DMS153 treated with DMSO at 0.1 percent for 48 hours (cell line): Measurements from ENCODE around the gene HLA-DQB2.
"Not testable (repeated sequence)": the region's sequence is repeated elsewhere in the genome, so short reads cannot be mapped to it uniquely, and the experiment has no call there.

ENCODE experiments used
- DNase-seq: peaks from one replicate; lab custom pipeline; 2025; ENCODE audit not compliant: unreplicated experiment; lab: John Stamatoyannopoulos, UW

The HLA-DQB2 gene

DNA sequence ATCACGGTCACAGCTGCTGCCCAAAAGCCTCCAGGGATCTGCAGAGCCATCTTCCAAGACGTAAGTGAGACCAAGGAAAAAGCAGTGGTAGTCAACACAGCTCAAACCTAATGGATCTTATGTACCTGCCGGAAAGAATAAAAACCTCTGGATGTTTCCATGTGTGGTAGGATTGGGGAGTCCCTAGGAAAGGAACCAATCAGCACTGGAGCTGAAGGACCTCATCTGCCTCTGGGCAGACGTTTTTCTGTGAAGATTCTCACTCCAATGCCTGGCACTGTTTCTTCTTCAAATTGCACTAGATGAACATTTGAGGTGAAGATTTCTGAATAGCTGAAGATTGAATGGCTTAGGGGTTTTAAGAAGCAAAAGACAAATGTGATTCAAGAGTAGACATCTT lies at the start of gene HLA-DQB2:
HLA-DQB2 (minus strand) TSS at position 112 of the 400 bp plus-strand sequence; CDS start at position 50, 62 bp downstream.
- no peak for DNase-seq

DNA sequence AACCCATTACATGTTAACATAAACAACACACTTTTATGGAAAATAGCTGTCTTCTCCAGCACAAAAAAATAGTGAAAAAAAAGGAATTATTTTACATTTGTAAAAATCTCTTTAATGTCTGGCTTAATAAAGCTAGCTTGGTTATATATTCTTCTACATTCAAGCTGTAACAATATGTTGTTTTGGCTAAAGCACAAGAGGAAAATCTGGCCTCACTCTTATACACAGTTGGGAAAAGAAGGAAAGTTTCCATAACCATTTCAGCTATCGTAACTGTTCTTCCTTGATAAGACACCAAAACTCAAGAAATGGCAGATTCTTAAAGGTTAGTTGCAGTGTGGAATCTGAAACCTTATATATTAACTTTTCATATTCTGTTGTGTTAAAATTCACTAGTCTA lies 45.8 kb upstream of the HLA-DQB2 start:
- DNase-seq = no peak

DNA sequence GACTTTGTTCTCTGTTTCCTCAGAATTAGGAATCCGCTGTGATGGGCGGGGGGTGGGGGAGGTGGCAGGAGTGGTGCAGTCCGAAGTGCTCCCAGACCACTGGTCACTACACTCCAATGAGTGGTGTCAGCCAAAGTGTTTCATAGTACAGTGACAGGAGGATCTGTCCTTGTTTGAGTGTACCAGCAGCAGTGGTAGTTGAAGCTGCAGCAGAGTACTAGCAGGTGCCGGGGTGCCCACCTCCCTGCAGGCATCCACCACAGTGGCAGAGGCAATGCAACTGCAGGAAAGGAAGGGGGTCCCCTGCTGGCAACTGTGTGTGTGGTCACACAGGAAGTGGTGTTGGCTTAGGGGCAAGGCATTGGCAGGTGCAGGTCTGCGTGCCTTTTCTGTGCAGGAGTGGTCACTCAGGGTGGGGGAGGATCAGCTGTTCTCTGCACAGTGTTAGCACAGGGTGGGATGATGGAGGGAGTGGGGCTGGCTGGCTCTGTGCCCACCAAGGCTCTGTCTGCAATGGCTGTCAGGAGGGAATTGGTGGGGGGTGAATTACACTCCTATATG lies 43.8 kb upstream of the HLA-DQB2 start:
- no peak for DNase-seq

DNA sequence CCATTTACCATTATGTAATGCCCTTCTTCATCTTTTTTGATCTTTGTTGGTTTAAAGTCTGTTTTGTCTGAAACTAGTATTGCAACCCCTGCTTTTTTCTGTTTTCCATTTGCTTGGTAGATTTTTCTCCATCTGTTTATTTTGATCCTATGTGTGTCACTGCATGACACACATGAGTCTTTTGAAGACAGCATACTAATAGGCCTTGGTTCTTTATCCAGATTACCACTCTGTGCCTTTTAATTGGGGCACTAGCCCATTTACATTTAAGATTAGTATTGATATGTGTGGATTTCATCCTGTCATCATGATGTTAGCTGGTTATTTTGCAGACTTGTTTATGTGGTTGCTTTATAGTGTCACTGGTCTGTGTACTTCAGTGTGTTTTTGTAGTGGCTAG lies 42.1 kb upstream of the HLA-DQB2 start:
- DNase-seq = not testable (repeated sequence)

DNA sequence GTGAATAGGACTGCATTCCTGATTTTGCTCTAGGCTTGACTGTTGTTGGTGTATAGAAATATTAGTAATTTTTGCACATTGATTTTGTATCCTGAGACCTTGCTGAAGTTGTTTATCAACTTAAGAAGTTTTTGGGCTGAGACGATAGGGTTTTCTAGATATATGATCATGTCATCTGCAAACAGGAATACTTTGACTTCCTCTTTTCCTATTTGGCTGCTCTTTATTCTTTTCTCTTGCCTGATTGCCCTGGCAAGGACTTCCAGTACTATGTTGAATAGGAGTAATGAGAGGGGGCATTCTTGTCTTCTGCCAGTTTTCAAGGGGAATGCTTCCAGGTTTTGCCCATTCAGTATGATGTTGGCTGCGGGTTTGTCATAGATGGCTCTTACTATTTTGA lies 40.1 kb upstream of the HLA-DQB2 start:
- no peak for DNase-seq

DNA sequence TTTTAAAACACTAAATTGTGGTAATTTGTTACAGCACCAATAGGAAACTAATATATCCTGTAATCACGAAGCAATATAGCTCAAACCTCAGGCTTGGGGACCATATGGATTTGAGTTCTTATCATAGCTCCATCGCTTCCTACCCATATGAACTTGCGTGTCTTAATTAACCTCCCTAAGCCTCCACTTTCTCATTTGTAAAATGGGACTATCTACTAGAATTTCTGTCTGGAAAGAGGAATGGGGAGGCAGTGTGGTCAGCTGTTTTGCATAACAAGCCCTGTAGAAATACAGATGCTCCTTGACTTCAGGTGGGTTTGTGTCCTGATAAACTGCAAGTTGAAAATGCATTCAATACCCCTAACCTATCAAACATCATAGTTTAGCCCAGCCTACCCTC lies 36.4 kb upstream of the HLA-DQB2 start:
- DNase-seq = no peak

DNA sequence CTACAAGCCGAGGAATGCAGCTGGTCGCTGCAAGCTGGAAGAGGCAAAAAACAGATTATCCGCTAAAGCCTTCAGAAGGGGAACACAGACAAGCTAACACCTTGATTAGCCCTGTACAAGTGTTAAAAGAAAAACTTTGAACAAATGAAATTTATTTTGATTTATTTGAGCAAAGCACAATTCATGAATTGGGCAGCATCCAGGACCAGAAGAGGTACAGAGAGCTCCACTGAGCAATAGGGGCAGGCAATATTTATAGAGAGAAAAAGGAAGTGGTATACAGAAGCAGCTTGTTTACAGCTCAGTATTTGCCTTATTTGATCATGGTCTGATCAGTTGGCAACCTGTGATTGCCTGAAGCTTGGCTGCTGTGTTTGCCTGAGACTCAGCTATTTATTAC lies 35.8 kb upstream of the HLA-DQB2 start:
- no peak for DNase-seq

DNA sequence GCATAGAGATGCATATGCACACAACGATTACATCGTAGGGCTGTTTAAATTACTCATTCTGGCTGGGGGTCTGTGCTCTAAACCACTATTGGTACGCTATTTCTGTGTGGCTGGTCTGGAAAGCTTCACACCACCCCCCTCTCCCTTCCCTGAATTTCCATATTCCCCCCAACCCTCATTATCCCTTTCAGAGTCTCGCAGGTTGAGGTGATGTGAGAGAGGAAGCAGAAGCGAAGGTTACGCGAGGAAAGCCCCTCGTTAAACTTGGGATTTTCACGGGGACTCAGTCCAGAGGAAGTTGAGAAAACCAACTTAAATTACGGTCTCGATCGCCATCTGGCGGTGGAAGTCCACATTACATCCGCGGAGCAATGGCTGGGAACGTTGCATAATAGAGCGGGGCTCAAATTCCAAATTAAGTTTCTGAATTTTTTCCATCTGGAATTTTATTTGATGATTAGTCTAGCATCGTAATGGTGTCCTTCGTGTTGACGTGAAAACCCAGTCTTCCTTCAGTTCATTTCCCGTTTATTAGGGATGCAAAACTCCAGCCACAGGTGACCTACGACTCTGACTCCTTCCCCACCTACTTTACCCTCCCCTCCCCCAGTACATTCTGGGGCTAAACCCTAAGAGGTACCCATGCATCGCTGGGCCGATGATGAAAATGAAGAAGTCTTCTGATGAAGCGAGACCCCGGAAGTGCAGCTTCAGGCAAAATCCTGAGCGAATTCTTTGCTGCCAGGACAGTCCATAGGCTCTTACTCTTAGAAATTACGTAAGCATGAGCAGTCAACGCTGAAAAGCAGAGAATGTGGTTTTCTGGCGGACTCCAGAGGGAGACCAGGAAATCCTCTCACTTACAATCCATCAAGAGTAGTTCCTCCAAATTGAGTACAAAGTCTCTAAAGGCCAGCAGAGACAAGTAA lies 33.8 kb upstream of the HLA-DQB2 start:
- DNase-seq = peak; percentile 2

DNA sequence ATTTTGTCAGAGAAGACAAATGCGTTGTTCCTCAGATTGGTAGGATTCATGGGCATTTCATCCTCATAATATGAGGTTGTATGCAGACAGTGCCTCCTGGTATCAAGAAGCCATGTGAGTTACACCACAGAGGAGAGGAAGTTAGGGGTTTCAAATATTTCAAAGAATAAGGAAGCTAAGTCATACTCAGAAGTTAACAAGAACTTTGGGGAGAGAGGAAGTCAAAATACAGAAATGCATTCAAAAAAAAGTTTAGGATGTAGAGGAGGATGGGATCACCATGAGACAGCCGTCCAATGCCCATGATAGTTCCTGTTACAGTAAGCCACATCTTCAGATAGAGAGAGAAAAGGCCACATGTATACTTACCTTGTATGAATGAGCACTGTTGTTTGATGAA lies 31.2 kb upstream of the HLA-DQB2 start:
- no peak for DNase-seq

DNA sequence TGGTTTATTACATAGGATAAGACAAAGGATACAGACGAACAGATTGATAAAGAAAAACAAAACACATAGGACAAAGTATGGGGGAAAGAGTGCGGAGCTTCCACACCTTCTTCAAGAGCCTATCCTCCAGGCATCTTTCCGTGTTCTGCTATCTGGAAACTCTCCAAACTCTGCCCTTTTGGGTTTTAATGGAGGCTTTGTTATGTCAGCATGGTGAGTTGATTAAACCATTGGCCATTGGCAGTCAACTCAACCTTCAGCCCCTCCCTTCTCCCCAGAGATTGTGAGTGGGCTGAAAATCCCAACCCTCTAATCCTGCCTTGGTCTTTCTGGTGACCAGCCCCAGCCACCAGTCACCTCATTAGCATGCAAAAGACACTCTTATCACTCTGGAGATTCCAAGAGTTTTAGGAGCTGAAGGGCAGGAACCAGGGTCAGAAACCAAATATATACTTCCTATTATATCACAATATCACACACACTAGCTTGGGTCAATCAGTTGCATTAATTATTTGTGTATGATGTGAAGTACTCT lies 29.6 kb upstream of the HLA-DQB2 start:
- DNase-seq = no peak

DNA sequence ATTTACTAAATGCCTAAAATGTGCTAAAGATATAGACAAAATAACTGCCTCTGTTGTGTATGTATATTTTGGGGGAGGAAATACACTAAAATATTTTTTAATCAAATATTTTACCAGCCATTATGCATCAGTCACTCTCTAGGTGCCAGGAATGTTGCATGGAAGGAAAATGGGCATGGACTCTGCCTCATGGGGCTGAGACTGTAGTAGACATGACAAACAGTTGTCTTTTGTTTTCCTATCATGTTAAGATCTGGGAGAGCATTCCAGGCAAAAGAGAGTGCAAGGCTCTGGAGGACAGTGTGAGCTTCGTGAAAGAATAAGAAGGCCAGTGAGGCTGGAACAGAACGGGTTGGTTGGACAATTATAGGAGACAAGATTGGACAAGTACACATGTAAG lies 27.0 kb upstream of the HLA-DQB2 start:
- no peak for DNase-seq

DNA sequence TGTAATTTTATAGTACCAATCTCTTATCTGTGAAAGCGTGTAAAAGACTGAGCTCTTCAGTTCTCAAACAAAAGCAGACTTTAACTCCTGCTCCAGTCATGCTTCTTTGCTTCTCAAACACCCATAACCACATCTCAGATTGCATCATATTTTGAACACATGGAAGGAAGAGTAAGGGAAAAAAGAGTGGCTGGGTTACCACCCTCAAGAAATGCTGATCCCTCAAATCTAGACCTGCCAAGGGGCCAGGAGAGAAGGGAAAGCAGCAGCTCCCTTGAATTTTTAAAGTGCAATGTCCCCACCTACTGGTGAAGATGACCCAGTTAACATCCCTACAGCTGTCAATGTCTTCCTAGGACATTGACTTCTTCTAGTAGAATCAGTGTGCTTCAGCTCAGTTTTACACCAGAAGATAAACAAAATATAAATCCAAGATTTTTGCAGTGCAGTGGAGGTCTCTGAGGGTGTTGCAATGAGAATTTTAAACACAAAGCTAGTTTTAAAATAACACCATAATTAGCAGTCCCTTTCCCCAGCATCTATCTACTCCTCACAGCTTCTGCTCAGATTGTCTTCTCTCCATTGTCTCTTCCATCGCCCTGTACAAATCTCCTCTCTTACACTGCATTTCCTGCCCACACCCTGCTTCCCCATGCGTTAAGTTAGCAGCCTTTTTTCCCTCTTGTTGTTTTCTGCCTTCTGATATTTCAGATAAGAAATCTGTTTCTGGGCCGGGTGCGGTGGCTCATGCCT lies 22.6 kb upstream of the HLA-DQB2 start:
- DNase-seq = peak; percentile 21

DNA sequence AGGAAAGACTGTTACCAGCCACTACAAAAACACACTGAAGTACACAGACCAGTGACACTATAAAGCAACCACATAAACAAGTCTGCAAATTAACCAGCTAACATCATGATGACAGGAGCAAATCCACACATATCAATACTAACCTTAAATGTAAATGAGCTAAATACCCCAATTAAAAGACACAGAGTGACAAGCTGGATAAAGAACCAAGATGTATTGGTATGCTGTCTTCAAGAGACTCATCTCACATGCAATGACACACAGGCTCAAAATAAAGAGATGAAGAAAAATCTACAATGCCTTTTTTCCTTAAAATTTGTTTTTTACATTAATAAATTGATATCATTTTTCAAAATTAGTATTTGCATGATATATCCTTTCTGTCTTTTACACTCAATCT lies 19.6 kb upstream of the HLA-DQB2 start:
- not testable (repeated sequence) for DNase-seq

DNA sequence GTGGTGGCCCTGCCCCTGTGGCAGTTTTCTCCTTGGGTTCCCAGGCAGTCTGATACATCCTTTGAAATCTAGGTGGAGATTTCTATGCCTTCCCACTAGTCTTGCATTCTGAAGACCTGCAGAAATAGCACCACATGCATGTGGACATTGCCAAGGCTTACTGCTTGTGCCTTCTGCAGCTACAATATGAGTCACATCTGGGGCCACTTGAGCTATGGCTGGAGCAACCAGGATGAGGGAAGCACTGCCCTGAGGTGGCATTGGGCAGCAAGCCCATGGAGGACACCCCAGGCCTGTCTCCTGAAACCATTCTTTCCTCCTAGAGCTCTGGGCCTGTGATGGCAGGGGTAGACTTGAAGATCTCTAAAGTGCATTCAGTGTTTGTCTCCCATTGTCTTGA lies 15.7 kb upstream of the HLA-DQB2 start:
- DNase-seq = no peak

DNA sequence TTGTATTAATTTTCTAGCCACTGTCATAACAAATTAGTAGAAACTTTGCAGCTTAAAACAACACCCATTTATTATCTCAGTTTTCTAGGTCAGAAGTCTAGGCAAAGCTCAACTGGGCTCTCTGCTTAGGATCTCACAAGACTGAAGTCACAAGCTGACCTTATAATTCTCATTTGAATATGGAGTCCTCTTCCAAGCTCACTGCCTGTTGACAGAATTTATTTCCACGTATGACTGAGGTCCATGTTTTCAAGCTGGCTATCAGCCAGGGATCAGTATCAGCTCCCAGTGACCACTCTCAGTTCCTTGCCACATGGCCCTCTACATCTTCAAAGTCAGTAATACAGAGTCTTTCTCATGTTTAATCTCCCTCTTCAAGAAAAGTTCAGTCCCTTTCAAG lies 11.7 kb upstream of the HLA-DQB2 start:
- no peak for DNase-seq

DNA sequence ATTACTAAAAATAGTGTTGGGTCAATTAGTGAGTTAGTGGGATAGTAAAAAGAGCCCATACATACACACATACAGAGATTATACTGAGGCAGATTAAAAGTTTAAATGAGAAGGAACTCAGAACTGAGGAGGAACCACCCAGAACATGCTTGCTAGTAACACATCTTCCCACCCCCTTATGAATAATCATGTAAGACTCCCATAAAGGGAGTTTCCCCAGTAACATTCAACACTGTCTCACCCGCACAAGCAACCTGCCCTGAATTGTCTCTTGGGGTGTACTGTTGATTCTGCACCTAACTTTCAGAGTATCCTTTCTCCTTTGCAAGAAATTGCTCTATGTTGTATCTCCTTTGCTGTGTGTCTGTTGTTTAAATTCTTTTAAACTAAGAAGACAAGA lies 11.1 kb upstream of the HLA-DQB2 start:
- no peak for DNase-seq

DNA sequence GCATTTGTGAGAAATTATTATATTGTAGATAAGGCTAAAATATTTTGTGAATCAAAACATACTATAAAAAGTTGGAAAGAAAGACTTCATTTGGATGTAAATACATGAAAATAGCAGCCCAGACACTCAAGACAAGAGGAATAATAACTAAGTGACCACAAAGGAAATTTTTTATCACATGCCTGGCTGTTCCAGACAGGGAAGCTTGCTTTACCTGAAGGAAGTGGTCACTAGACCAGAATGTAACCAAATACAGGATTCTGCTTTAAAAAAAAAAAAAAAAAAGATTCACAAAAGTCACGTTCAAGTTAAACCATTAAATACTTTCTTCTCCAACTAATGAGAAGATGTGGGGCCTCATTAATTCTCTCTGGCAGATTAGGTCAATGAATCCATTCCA lies 9.3 kb upstream of the HLA-DQB2 start:
- no peak for DNase-seq

DNA sequence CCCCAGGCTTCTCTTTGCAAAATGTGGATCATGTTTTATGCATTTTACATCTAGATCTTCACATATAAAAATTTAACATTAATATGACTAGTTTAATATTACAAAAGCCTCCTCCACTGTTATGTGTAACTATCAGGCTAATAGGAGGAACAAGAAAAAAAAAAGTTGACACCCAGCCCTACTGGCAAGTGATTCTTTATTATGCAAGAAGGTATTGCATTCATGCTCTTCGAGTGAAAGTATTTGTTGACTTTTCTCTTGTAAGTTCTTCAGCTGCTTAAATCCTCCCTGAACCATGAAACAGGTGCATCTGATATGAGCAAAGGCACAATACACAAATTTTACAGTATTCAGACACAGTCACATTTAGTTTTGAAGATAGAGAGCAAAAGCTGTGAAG lies 716 bp upstream of the HLA-DQB2 start:
- no peak for DNase-seq

DNA sequence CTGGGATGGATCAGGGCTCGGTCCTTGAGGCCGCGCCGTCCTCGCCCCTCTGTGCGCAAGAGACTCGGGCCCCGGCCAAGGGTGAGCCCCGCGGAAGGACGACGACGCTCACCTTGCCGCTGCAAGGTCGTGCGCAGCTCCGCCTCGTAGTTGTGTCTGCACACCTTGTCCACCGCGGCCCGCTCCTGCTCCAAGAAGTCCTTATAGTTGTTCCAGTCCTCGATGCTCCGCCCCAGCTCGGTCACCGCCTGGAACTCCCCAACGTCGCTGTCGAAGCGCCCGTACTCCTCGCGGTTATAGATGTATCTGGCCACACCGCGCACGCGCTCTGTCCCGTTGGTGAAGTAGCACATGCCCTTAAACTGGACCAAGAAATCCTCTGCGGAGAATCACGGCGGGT lies 1.8 kb downstream of the HLA-DQB2 start:
- no peak for DNase-seq

DNA sequence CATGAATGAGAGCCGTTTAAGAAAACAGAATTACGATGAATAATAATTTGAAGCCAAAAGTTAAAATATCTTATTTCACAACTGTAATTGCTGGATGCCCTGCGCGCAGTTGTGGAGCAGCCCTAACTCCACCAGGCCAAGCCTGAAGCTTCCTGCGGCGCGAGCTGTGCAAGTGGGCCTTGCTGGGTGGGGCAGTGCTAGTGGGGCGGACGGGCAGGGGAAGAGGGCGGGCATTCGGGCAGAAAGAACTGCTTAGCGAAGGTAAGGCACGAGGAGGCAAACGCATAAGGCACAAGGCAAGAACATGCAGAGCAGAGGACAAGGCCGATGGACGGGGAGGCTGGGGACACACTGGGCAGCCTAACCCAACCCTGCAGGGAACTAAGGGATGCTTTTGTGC lies 2.3 kb downstream of the HLA-DQB2 start:
- no peak for DNase-seq

DNA sequence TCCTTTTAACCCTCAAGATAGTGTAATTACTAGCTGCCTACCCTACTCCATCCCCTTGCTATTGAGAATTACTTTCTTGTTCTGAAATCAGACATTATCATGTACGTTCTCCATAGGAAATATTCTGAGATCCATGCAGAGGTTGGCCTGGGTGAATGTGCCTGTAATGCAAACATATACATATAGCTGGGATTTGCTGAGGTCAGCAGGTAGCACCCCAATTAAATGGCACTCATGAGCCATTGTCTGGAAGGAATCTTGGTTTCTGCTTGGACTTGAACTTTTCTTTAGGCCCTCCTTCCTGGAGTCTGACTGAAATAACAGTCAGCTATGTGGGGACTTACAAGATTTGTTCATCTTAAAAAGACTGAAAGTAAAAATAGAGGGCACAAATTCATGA lies 3.7 kb downstream of the HLA-DQB2 start:
- DNase-seq = no peak

DNA sequence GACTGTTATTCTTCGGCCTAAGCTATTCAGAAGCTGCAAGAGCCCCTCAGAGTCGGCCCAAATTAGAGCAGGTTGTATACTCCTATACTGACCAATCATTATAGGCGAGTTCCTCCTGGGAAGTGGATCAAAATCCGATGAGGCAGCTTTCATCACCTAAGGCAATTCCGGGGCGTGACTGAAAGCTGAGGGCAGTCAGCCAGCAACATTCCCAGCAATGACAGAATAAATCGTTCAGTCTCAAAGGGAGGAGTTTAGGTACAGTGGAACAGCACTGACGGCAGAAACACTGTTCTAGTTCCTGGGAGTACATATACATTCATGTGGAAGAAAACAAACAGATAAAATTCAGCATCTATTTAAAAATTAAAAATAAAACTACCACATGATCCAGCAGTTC lies 10.8 kb downstream of the HLA-DQB2 start:
- no peak for DNase-seq
